ENCODE results near the gene SELENOH.
"Not testable (repeated sequence)": the region's sequence is repeated elsewhere in the genome, so short reads cannot be mapped to it uniquely, and the experiment has no call there.

SELENOH gene

DNA sequence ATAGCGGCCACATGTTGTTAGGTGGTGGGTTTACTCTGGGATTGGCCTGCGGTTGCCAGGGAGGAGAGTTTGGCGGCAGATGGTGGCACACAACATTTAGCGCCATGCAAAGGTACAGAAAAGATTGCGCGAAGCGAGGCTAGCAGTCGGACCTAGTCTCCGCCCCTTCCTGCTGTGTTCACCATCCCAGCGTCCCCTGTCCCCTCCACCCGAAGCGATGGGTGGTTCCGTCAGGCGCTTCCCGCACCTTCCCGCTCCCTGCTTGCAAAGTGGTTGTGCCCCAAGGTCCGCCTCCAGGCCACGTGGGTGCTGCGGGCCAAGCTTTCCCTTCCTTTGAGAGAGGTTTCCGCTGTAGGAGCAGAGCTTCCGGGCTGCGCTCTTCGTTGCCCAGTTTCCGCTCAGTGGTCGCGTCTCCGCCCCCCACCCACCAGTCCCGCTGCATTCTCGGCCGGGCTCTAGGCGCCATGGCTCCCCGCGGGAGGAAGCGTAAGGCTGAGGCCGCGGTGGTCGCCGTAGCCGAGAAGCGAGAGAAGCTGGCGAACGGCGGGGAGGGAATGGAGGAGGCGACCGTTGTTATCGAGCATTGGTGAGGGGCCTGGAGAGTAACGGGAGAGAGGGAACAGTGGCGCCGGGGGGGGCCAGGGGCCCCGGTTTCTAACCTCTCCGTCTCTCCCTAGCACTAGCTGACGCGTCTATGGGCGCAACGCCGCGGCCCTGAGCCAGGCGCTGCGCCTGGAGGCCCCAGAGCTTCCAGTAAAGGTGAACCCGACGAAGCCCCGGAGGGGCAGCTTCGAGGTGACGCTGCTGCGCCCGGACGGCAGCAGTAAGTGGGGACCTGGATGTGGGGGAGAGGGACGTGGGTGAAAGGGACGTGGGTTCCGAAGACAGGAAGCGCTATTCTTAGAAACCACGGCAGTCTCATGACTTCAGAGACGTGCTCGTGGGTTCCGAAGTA is at the start of gene SELENOH:
SELENOH (plus strand) TSS at position 360 of the 955 bp plus-strand sequence; CDS start at position 465, 105 bp downstream.
- peak; percentile 98 for DNase-seq

- no peak for DNase-seq
Measured at GRCh38 chr11:57698843-57699365, 42.4 kb upstream of the SELENOH start.

GRCh38 chr11:57699813-57700212 is 41.5 kb upstream of the SELENOH start:
- DNase-seq: no peak

DNA sequence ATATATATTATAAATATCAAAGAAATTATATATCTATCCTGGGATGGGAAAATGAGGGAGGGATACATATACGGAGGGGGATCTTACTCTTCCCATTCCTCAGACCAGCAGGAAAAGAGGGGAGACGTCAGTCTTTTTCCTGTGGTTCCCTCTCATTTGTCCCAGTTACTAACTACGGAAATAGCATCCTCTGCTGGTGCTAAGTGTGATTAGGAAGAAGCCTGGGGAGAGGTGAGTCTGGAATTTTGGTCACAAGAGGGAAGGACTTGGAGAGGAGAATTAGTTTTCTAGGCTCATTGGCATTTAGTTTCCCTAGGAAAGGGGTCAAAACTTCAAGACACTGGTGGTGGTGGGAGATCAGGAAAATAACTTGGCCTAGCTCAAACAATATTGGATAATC is 40.9 kb upstream of the SELENOH start:
- DNase-seq: no peak

DNA sequence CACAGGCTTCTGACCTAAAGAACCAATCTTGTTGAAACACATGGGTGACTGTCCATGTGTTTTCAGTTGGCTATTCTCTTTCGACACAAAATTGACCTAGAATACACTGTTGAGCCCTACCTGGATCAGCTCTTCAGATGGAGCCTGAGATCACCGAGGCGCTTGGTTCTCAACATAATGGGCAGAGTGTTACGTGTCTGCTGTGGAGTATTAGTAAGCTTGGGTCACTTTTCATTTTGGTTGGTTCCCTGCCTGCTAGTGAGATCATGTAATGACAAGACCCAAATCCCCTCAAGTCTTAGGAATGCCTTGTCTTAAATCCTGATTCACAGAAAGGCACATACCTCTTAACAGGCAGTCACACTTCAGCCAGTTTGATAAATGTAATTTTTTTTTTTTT is 38.0 kb upstream of the SELENOH start:
- DNase-seq: no peak

- no peak for DNase-seq
Measured at GRCh38 chr11:57704932-57705331, 36.4 kb upstream of the SELENOH start.

DNA sequence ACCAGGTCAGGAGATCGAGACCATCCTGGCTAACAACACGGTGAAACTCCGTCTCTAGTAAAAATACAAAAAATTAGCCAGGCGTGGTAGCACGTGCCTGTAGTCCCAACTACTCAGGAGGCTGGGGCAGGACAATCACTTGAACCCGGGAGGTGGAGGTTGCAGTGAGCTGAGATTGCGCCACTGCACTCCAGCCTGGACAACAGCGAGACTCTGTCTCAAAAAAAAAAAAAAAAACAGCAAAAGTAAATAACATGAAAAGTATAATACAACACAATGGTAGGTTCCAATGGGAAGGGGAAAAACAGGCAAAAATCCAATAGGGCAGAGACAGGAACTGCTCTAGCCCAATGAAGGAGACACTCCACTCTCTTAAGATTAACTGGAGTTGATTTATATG is 35.9 kb upstream of the SELENOH start:
- not testable (repeated sequence) for DNase-seq

DNA sequence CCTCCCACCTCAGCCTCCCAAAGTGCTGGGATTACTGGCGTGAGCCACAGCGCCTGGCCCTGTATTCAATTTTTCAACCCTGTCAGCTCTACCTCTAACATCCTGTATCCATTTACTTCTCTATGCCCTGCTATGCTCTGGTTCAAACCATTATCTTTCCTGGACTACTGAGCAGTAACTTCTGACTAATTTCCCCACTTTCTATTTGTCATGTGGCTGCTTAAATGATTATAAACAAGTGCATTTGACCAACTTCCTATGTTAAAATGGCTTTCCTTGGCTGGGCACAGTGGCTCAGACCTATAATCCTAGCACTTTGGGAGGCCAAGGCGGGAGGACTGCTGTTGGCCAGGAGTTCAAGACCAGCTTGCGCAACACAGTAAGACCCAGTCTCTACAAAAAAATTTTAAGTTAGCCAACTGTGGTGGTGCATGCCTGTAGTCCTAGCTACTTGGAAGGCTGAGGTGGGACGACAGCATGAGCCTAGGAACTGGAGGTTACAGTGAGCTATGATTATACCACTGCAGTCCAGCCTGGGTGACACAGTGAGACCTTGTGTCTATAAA is 31.4 kb upstream of the SELENOH start:
- DNase-seq: peak; percentile 69

DNA sequence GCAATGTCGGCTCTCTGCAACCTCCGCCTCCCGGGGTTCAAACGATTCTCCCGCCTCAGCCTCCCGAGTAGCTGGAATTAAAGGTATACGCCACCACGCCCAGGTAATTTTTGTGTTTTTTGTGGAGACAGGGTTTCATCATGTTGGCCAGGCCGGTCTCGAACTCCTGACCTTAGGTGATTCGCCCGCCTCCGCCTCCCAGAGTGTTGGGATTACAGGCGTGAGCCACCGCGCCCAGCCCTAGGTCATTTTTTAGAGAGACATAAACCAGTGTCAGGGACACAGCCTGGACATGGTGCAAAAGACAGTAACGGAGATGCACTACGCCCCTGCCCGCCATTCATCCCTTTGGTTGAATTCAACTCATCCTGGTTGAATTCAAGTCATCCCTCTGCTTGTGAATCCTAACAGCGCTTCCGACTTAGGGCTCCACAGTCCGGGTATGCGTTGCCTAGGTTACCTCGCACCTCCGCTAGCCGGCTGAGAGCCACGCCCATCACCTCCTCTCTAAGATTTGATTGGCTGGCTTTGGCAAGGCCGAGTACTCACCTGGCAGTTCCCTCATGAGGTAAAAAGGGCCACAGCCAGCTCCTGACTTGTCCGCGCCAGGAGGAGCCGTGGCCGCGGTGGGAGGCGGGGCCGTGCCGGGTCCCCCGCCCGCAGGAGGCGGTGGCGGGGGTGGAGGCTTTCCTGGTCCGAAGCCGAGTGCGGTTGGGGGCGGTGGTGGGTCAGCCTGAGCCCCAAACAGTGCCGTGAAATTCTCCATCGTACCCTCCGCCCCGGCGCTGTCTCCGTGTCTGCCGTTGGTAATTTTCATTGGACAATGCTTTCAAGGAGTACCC is 29.7 kb upstream of the SELENOH start, which contains the start of gene MED19:
MED19 (minus strand) TSS at position 802 of the 842 bp plus-strand sequence; CDS start at position 766, 36 bp downstream.
- DNase-seq: peak; percentile 86

GRCh38 chr11:57712256-57713150 is 28.8 kb upstream of the SELENOH start, which contains the start of gene TMX2:
TMX2 (plus strand) TSS chr11:57712593; CDS start chr11:57712619, 26 bp downstream.
- DNase-seq: peak; percentile 96

DNA sequence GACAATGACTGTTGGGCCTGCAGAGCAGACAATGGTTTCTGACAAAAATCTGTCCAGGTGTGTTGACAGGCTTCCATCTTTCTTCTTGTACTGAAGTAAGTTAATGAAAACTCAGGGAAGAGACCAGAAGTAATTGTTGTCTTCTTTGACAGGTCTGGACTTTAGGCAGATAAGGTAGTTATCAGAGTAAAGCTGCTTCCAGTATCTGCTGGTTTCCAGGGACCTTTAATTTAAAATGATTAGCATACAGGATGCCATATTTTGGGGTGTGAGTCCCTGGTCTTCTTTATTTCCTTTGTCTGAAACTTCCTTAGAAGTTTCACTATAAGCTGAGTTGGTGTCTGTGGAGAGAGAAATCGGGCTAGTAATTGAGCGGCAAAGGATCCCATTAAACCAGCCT is 27.5 kb upstream of the SELENOH start:
- no peak for DNase-seq

- DNase-seq: not testable (repeated sequence)
Measured at GRCh38 chr11:57716726-57717125, 24.6 kb upstream of the SELENOH start.

DNA sequence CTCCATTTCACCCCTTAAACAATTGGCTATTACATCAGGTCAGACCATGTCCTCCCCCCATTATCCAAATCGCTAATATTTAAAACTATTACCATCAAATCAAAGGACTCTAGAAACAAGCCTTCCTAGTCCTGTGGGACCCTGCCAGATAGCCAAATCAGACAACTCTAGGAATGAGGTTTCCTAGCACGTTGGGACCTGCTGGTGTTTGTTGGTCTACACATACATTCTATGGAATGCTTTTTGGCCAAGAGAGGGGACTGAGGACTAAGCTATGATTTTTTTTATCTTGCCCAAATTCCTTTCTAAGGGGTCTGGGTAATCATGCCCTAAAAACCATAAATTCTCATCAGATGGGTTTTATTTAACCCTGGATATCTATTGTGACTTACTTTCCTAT is 14.1 kb upstream of the SELENOH start:
- DNase-seq: no peak

- no peak for DNase-seq
Measured at GRCh38 chr11:57728829-57729228, 12.5 kb upstream of the SELENOH start.

DNA sequence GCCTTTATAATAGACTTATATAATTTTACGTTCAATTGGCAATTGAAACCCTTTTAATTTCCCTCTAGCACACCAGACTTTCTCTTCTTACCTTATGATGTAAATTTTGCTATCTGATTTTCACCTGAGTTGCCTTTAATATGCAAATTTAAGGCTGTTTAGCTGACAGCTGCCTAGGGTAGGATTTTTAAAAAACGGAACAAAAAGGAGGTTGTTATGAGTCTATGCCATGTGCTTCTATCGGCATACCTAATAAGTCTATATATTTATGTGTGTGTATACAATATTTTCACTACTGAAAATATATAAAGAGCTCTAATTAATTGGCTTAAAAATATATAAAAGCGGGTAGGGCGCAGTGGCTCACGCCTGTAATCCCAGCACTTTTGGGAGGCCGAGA is 11.8 kb upstream of the SELENOH start:
- no peak for DNase-seq

DNA sequence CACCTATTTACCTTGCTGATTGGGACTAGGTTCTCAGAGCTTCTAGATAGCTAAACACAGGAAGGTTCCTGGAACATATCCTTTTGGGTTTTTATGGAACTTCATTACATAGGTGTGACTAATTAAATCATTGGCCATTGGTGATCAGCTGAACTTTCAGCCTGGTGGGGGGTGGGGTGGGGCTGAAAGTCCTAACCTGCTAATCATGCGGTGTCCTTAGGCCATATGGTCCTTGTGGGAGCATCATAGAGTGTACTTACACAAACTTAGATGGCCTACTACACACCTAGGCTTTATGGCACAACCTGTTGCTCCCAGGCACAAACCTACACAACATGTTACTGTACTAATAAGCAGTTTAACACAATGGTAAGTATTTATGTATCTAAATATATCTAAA is 8.6 kb upstream of the SELENOH start:
- no peak for DNase-seq

DNA sequence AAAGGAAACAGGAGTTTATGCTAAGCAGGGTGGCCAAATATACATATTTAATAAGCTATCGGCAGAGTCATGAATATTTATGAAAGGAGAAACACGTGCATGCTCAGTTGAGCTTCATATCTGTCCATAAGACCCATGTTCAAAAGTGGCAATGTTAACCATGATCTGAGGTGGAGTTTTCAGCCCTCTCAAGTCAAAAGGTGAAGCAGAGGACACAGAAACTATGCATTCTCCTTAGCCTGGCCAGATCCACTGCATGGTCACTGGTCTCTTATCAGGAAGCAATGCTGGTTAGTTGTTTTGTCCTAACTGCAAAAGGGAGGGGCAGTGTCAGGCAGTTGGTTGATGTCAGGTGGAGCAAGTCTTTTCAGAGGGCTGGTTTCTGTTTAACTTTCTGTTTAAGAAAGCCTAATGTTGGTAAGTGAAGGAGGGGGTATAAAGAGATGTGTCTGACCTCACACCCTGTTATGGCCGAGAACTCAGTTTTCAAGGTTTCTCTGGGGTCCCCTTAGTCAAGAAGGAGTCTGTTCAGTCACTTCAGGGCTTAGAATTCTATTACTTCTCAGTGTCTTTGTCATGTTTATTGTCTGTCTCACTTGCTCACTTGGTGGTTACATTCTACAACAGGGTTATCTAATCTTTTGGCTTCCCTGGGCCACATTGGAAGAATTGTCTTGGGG is 5.5 kb upstream of the SELENOH start:
- DNase-seq: no peak

DNA sequence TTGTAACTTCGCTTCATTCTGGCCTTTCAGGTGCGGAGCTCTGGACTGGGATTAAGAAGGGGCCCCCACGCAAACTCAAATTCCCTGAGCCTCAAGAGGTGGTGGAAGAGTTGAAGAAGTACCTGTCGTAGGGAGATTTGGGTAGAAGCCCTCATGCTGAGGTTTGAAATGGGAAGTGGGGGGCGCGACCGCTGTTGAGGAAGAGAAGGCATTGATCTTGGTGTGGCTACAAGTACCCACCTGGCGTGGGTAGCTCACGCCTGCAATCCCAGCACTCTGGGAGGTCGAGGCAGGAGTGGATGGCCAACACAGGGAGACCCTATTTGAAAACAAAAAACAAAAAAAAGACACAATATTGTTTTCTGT is 779 bp downstream of the SELENOH start:
- no peak for DNase-seq

GRCh38 chr11:57744357-57744756 is 3.1 kb downstream of the SELENOH start:
- DNase-seq: no peak

GRCh38 chr11:57745206-57745605 is 3.9 kb downstream of the SELENOH start:
- DNase-seq: no peak

DNA sequence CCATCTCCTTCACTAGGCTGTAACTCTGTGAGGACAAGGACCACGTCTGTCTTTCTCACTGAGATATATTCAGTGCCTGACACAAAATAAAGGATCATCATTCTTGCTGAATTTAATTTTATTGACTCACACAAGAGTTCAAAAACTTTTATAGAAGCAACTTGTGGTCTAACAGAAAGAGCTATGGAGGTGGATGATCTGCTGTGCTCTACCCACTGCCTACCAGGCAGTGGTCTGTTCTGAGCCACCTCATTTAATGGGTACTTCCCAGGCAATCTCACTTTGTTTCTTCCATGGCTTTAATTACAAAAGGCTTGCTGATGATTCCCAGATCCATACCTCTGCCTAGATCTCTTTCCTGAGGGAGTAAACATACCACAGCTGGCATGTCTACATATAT is 5.6 kb downstream of the SELENOH start:
- DNase-seq: no peak
